ENCODE data around the gene MARCHF5.

The MARCHF5 gene, protein sequence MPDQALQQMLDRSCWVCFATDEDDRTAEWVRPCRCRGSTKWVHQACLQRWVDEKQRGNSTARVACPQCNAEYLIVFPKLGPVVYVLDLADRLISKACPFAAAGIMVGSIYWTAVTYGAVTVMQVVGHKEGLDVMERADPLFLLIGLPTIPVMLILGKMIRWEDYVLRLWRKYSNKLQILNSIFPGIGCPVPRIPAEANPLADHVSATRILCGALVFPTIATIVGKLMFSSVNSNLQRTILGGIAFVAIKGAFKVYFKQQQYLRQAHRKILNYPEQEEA

DNA sequence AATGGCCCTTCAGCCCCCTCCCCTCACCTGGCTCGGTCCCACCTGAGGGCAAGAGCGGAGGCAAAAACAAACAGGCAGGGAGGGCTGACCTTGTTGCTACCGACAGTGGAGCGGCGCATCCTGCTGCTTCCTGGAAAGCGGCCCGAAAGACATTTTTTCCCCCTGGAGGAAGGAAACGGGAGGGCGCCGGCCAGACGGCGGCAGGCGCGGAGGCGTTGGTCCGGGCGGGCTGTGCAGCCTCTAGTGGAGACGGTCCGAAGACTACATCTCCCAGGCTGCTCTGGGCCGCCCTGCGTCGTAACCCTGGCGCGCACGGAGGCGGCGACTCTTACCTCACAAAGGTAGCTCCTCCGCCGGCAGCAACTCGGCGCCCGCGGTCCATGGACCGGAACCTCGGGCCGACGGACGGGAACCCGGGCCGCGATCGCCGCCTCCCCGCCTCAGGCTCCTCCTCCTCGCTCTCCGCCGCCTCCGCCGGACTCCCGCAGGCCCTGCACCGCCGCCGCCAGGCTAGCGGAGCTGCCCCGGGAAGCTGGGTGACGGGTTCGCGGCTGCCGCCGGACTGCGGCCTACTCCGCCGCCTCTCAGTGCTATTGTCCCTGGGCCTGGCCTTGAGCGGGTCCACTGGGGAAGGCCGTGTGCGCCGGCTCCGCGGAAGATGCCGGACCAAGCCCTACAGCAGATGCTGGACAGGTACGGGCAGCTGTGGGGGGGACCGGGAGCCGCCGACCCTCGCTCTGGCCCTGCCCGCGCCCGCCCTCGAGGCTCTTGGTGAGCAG lies at the start of gene MARCHF5, which contains the start of gene CPEB3:
Gene MARCHF5, plus strand, starts transcription at position 331 of the 779 bp plus-strand sequence. Its CDS starts 328 bp downstream, at position 659.
Gene CPEB3, minus strand, starts transcription at position 242 of the 779 bp plus-strand sequence. CDS start 50,728 bp downstream, outside the sequence.
- Histone ChIP-seq H3K27me3 (ENCODE audit: control insufficient read depth, insufficient read depth, low read length) (no peaks in the 10 kb centered on the region), H3K36me3 (ENCODE audit: control insufficient read depth, insufficient read depth, low read length) (peaks cover 7% of the 10 kb centered on the region), H3K9me3 (ENCODE audit: control insufficient read depth, insufficient read depth, low read length) (no peaks in the 10 kb centered on the region)

DNA sequence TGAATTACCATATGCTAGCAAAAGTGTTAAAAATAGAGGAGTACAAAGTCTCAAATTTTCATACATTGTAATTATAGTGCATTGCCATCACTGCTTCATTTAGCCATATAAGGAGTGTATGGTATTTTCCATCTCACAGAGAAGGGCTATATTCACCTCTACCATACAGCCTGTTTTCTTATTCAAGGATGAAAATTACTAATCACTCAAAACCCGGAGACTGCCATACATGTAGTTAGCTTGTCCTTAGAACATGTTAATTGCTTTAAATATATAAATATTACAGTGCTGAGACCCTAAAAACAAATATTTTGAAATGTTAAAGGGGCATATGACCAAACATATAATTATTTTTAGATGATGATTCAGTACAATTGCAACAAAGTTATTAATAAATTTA lies 49.5 kb upstream of the MARCHF5 start:
- Histone ChIP-seq H3K9ac (ENCODE audit: low read depth, low read length) (no peak overlapping the region), H3K36me3 (ENCODE audit: control insufficient read depth, insufficient read depth, low read length) (no peaks in the 10 kb centered on the region), H3K4me1 (ENCODE audit: control insufficient read depth, insufficient read depth, low read length) (peaks cover 18% of the 10 kb centered on the region), H3K9me3 (ENCODE audit: control insufficient read depth, insufficient read depth, low read length) (no peaks in the 10 kb centered on the region), H3K4me3 (ENCODE audit: low read depth, low read length) (peak overlapping the region; percentile 79), H3K27me3 (ENCODE audit: control insufficient read depth, insufficient read depth, low read length) (peaks cover 32% of the 10 kb centered on the region)

More for the DNA sequence above, at the start of gene MARCHF5, which contains the start of gene CPEB3:
- Histone ChIP-seq H3K9ac (ENCODE audit: low read depth, low read length) (peak within 1 kb of the TSS; percentile 87), H3K4me1 (ENCODE audit: control insufficient read depth, insufficient read depth, low read length) (no peaks in the 10 kb centered on the region), H3K4me3 (ENCODE audit: low read depth, low read length) (peak within 1 kb of the TSS; percentile 84)

DNA sequence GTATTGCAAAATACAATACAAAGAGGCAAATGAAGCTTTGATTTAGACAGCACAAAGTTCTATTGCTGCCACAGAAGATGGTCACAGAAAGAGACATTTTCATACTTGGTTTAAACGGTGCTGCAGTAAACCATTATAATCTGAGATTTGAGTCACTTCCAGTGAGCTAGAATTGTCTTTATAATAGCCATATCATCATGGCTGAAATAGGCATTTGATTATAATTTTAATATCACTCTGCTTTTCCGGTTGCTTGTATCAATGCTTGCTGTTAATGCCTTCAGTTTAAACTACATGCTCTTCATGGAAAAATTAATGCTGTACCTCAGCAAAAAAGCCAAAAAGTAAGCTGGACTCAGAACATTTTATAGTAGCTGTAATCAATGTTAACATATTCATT lies 48.6 kb upstream of the MARCHF5 start:
- H3K4me1 ChIP-seq (ENCODE audit: control insufficient read depth, insufficient read depth, low read length), result peaks cover 18% of the 10 kb centered on the region
- no peaks in the 10 kb centered on the region for H3K9me3 ChIP-seq (ENCODE audit: control insufficient read depth, insufficient read depth, low read length)
- peaks cover 27% of the 10 kb centered on the region for H3K27me3 ChIP-seq (ENCODE audit: control insufficient read depth, insufficient read depth, low read length)
- H3K4me3 ChIP-seq (ENCODE audit: low read depth, low read length), result no peak overlapping the region
- H3K36me3 ChIP-seq (ENCODE audit: control insufficient read depth, insufficient read depth, low read length), result no peaks in the 10 kb centered on the region
- no peak overlapping the region for H3K9ac ChIP-seq (ENCODE audit: low read depth, low read length)

DNA sequence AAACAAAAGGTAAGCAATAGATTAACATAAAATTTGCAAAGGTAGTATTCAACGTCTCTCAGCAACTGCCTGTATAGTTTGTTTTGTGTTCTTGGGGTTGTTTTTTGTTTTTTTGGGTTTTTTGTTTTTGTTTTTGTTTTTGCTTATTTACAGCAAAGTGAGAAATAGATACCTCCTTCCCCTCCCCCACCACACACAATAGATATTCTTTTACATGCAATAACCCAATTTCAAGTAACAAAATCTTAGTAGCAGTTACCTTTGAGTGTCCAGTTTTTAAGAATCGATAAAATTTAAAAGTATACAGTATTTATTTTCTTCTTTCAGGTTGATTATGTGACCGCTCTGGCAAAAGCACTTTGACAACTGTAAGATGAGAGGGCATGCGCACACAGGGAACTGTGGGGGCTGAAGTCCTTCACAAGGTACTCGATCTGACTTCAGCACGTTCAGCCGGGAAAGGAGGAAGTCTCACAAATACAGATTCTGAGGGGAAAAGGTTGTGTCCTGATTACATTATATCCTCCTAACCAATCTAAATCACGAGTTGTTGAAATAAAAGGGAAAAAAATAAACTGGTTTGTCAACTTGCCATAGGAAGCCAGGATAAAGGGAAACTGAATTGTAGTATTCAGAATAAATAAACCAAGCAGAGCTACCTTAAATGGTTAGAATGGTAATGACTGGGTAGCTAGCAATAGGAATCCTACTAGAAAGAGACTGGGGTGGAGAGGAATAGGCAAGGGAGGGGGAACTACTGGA lies 47.9 kb upstream of the MARCHF5 start:
- Histone ChIP-seq H3K36me3 (ENCODE audit: control insufficient read depth, insufficient read depth, low read length) (no peaks in the 10 kb centered on the region), H3K4me1 (ENCODE audit: control insufficient read depth, insufficient read depth, low read length) (peaks cover 16% of the 10 kb centered on the region), H3K4me3 (ENCODE audit: low read depth, low read length) (peak overlapping the region; percentile 14), H3K9ac (ENCODE audit: low read depth, low read length) (no peak overlapping the region), H3K27me3 (ENCODE audit: control insufficient read depth, insufficient read depth, low read length) (peaks cover 20% of the 10 kb centered on the region), H3K9me3 (ENCODE audit: control insufficient read depth, insufficient read depth, low read length) (no peaks in the 10 kb centered on the region)

DNA sequence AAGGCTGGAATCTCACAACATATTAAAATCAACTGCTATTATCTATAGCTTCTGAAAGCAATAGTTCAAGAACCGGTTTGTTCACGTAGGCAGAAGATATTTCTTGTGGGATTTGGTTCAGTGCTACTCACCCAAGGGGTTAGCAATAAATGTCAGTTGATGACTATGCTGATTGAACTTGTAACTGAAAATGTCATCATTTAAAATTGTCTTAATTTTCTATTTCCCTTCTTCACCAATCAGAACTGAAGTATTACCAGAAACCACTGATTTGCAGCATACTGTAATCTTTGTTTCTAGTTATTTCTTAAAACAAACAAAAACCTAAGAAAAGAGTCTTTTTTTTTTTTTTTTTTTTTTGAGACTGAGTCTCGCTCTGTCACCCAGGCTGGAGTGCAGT lies 46.2 kb upstream of the MARCHF5 start:
- Histone ChIP-seq H3K36me3 (ENCODE audit: control insufficient read depth, insufficient read depth, low read length) (no peaks in the 10 kb centered on the region), H3K4me3 (ENCODE audit: low read depth, low read length) (no peak overlapping the region), H3K4me1 (ENCODE audit: control insufficient read depth, insufficient read depth, low read length) (peaks cover 5% of the 10 kb centered on the region), H3K9me3 (ENCODE audit: control insufficient read depth, insufficient read depth, low read length) (no peaks in the 10 kb centered on the region), H3K27me3 (ENCODE audit: control insufficient read depth, insufficient read depth, low read length) (peaks cover 3% of the 10 kb centered on the region), H3K9ac (ENCODE audit: low read depth, low read length) (no peak overlapping the region)

DNA sequence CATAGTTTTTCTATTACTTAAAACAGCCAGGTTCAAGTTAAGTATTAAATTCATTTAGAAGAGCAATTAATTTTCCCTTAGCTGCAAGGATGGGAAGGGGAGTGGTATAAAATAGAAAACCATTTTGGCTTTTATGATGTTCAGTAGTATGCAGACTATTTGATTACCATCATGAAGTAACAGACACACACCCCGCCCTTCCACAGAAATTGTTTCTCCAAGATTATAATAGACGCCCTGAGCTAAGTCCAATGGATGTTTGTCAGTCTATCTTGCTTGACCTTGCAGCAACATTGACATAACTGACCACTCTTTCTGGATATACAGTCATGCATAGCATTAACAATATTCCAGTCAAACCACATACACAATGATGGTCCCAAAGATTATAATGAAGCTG lies 42.4 kb upstream of the MARCHF5 start:
- H3K4me1 ChIP-seq (ENCODE audit: control insufficient read depth, insufficient read depth, low read length), result peaks cover 2% of the 10 kb centered on the region
- H3K27me3 ChIP-seq (ENCODE audit: control insufficient read depth, insufficient read depth, low read length), result no peaks in the 10 kb centered on the region
- H3K4me3 ChIP-seq (ENCODE audit: low read depth, low read length), result no peak overlapping the region
- no peaks in the 10 kb centered on the region for H3K36me3 ChIP-seq (ENCODE audit: control insufficient read depth, insufficient read depth, low read length)
- H3K9ac ChIP-seq (ENCODE audit: low read depth, low read length), result no peak overlapping the region
- H3K9me3 ChIP-seq (ENCODE audit: control insufficient read depth, insufficient read depth, low read length), result no peaks in the 10 kb centered on the region

DNA sequence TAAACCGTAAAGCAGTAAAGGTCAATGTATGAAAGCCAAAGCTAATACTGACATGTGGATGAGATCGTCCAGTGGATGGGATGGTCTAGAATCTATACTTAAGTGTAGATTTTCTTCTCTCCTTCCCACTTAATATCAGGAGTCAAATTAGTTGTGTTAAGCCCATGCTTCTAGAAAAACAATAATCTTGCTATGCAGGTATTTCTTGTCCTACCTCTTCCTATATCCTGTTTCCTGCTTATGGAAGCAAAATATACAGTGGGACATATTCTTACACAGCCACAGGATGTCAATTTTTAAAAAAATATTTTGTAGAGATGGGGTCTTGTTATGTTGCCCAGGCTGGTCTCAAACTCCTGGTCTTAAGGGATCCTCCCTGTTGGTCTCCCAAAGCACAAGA lies 27.6 kb upstream of the MARCHF5 start:
- H3K9me3 ChIP-seq (ENCODE audit: control insufficient read depth, insufficient read depth, low read length), result no peaks in the 10 kb centered on the region
- no peaks in the 10 kb centered on the region for H3K4me1 ChIP-seq (ENCODE audit: control insufficient read depth, insufficient read depth, low read length)
- no peak overlapping the region for H3K9ac ChIP-seq (ENCODE audit: low read depth, low read length)
- H3K4me3 ChIP-seq (ENCODE audit: low read depth, low read length), result no peak overlapping the region
- no peaks in the 10 kb centered on the region for H3K27me3 ChIP-seq (ENCODE audit: control insufficient read depth, insufficient read depth, low read length)
- no peaks in the 10 kb centered on the region for H3K36me3 ChIP-seq (ENCODE audit: control insufficient read depth, insufficient read depth, low read length)

DNA sequence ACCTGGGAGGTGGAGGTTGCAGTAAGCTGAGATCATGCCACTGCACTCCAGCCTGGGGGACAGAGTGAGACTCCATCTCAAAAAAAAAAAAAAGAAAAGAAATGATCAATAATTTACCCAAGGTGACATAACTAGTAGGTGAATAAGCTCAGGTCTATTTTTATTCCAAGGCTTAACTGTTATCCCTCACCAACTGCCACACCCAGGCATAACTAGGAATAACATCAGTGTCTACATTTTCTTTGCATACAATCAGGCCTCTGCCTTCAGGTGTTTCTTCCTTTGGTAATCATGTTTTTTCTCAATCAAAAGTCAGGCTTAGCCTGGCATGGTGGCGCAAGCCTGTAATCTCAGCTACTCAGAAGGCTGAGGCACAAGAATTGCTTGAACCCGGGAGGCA lies 26.7 kb upstream of the MARCHF5 start:
- H3K9ac ChIP-seq (ENCODE audit: low read depth, low read length), result no peak overlapping the region
- no peaks in the 10 kb centered on the region for H3K36me3 ChIP-seq (ENCODE audit: control insufficient read depth, insufficient read depth, low read length)
- no peaks in the 10 kb centered on the region for H3K27me3 ChIP-seq (ENCODE audit: control insufficient read depth, insufficient read depth, low read length)
- H3K4me3 ChIP-seq (ENCODE audit: low read depth, low read length), result no peak overlapping the region
- H3K9me3 ChIP-seq (ENCODE audit: control insufficient read depth, insufficient read depth, low read length), result no peaks in the 10 kb centered on the region
- no peaks in the 10 kb centered on the region for H3K4me1 ChIP-seq (ENCODE audit: control insufficient read depth, insufficient read depth, low read length)

DNA sequence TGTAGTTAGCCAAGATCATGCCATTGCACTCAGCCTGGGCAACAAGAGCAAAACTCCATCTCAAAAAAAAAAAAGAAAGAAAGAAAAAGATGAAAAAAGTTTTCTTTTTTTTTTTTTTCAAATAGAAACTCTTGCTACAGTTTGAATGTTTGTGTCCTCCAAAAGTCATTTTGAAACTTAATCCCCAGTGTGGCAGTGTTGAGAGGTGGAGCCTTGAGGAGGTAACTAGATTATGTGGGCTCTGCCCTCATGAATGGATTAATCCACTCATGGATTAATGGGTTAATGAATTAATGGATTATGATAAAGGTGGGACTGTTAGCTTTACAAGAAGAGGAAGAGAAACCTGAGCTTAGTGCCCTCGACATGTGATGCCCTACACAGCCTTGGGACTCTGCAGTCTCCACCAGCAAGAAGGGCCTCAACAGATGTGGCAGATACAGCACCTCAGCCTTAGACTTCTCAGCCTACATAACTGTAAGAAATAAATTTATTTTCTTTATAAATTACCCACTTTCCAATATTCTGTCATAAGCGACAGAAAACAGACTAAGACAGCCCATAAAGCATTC lies 25.2 kb upstream of the MARCHF5 start:
- H3K9me3 ChIP-seq (ENCODE audit: control insufficient read depth, insufficient read depth, low read length), result no peaks in the 10 kb centered on the region
- no peak overlapping the region for H3K9ac ChIP-seq (ENCODE audit: low read depth, low read length)
- H3K27me3 ChIP-seq (ENCODE audit: control insufficient read depth, insufficient read depth, low read length), result no peaks in the 10 kb centered on the region
- H3K4me1 ChIP-seq (ENCODE audit: control insufficient read depth, insufficient read depth, low read length), result no peaks in the 10 kb centered on the region
- no peaks in the 10 kb centered on the region for H3K36me3 ChIP-seq (ENCODE audit: control insufficient read depth, insufficient read depth, low read length)
- H3K4me3 ChIP-seq (ENCODE audit: low read depth, low read length), result no peak overlapping the region

DNA sequence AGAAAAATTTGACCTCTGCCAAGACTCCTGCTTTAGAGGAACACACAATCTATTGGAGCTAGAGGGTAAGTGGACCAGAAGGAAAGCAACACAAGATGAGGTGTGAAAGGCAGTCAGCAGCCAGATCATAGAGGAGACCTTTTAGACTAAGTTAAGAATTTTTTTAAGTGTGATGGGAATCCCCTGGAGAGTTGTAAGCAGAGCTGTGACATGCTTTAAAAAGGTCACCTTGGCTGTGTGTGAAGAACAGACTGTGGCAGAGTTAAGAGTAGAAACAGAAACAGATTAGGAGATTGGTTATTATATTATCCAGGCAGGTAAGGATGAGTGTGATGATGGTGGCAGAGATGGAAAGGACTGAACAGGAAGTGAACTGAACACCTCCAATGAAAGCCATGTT lies 23.6 kb upstream of the MARCHF5 start:
- Histone ChIP-seq H3K4me1 (ENCODE audit: control insufficient read depth, insufficient read depth, low read length) (no peaks in the 10 kb centered on the region), H3K4me3 (ENCODE audit: low read depth, low read length) (no peak overlapping the region), H3K27me3 (ENCODE audit: control insufficient read depth, insufficient read depth, low read length) (no peaks in the 10 kb centered on the region), H3K9ac (ENCODE audit: low read depth, low read length) (no peak overlapping the region), H3K36me3 (ENCODE audit: control insufficient read depth, insufficient read depth, low read length) (no peaks in the 10 kb centered on the region), H3K9me3 (ENCODE audit: control insufficient read depth, insufficient read depth, low read length) (no peaks in the 10 kb centered on the region)

DNA sequence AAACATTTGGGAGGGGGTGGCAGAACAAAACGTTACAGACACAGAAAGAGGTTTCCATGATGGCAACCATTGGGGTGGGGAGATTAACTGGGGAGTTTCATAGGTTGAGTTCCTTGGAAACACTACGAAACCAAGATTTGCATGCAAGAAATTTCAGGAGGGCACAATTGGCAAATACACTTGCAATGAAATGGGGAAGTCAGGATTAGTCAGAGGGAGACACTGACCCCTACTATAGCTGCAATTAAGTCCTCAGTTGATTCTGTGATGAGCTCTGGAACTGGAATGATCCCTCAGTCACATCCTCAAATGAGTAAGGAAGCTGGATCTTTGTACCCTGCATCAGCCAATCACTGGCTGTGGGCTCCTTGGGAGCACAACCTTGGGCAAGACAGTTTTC lies 22.2 kb upstream of the MARCHF5 start:
- no peaks in the 10 kb centered on the region for H3K27me3 ChIP-seq (ENCODE audit: control insufficient read depth, insufficient read depth, low read length)
- no peak overlapping the region for H3K4me3 ChIP-seq (ENCODE audit: low read depth, low read length)
- no peaks in the 10 kb centered on the region for H3K36me3 ChIP-seq (ENCODE audit: control insufficient read depth, insufficient read depth, low read length)
- no peaks in the 10 kb centered on the region for H3K4me1 ChIP-seq (ENCODE audit: control insufficient read depth, insufficient read depth, low read length)
- H3K9ac ChIP-seq (ENCODE audit: low read depth, low read length), result no peak overlapping the region
- H3K9me3 ChIP-seq (ENCODE audit: control insufficient read depth, insufficient read depth, low read length), result no peaks in the 10 kb centered on the region

All from iPS-15b (cell line).